Right ventricle myocardium inferior (tissue), 1 donor: ENCODE results near the gene STARD6. TPM values are rescaled to one million over a fixed set of nuclear protein-coding genes. Genes with fewer than 3 reads are reported as not detected.

Experiments
- ATAC-seq: fragments of 200-7000 bp; cut with Tn5 transposase; one replicate; pipeline ENCODE4 v1.9.1; 2020; ENCODE audit warnings: mild to moderate bottlenecking, moderate library complexity
- DNase-seq: peaks from one replicate; pipeline ENCODE4 v3.0.0; 2021; ENCODE audit errors: missing footprints
- intact Hi-C: fragments of 100-400 bp; cut with DNase I; formaldehyde crosslinking; loops from one replicate; pipeline ENCODE4 v1.11.0; 2022
- total RNA-seq: library from RNA; stranded (reverse); fragmentation: NEBNext Ultra II Directional; extraction: Animal tissue kit (Norgen Biotek cat#: 25700); gene quantifications from one replicate; pipeline ENCODE4 v1.2.1, GENCODE V29; 2021
- donor health status: DM: no; HTN: yes; CAD: no; lungs with severe emphysema.

Gene STARD6
- total RNA-seq, 1 donor from 2014 or later, result not detected

DNA sequence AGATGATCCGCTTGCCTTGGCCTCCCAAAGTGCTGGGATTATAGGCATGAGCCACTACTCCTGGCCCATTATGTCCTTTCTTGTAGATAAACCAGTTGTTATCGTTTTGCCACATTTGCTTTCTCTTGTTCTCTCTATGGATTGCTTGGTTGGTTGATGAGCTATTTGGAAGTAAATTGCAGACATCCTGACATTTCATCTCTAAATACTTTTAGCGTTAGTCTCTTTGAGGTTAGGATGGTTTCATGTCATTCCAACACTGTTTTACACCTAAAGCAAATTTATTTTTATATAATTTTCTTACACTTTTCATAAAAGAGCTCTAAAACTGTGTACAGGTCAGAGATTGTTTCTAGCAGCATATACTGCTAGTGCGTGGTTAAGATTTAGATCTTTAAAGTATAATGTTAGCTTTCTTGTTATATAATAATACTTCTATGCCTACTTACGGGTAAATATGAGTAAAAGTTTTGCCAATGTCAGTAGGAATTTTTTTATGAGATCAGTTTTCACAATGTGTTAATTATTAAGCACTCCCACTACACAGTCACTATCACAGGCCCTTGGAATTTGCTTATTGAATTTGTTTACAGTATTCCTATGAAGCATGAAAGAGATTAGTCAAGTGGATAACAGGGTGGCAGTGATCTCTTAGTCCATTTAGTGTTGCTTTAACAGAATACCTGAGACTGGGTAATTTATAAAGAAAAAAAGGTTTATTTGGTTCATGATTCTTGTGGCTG, 78.0 kb downstream of the STARD6 start:
- ATAC-seq, result no peak
- intact Hi-C loops, result loop anchor here (10.0 kb wide), 1 partner anchor 125 kb away; no protein-coding TSS in a partner anchor
- no peak for DNase-seq

GRCh38 chr18:54278615-54279014, 79.0 kb downstream of the STARD6 start:
- no peak for ATAC-seq
- DNase-seq, result no peak
- intact Hi-C loops, result loop anchor here (10.0 kb wide), 1 partner anchor 124 kb away; no protein-coding TSS in a partner anchor

DNA sequence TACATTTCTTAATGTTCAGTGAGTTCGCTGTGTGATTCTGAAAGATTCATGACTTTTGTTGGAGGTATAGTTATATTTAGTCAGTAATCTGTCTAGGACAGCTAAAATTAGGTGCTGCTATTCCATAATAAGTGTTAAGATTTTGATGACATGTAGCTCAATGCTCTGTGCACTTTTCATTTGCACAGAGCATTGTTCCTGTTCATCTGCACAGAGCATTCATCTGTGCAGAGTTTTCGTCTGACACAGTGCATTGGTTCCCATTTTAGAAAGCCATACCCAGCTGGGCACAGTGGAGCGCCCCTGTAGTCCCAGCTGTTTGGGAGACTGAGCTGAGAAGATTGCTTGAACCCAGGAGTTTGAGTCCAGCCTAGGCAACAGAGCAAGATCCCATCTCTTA, 79.8 kb downstream of the STARD6 start:
- ATAC-seq, result peak; percentile 46
- intact Hi-C loops, result loop anchor here (10.0 kb wide), 1 partner anchor 123 kb away; no protein-coding TSS in a partner anchor
- DNase-seq, result no peak

Other genes with a start within 250 kb of the STARD6 start
- 45.1 TPM for gene MBD2, start 133.2 kb downstream of the STARD6 start, total RNA-seq
- 21.0 TPM for gene POLI, start 88.3 kb downstream of the STARD6 start, total RNA-seq
- gene C18orf54, start within 50 bp of the STARD6 start, total RNA-seq, result 1.8 TPM
- not detected for gene DYNAP, start 233.4 kb upstream of the STARD6 start, total RNA-seq